Astrocyte (in vitro differentiated cells and primary cell): Measurements from ENCODE around the gene GRIN2A.

Experiments used
- EZH2 ChIP-seq: IDR thresholded peaks from 2 replicates; pipeline ENCODE4 v1.6.1; 2012; ENCODE audit warnings: mild to moderate bottlenecking, low read length, inconsistent platforms; ENCODE audit not compliant: insufficient read depth
- TF ChIP-seq, protein P1 (sequence below): IDR thresholded peaks from 2 replicates; pipeline ENCODE4 v1.5.1; 2011; ENCODE audit warnings: low read depth, mild to moderate bottlenecking, inconsistent platforms, low read length, moderate library complexity; ENCODE audit not compliant: insufficient read depth

DNA sequence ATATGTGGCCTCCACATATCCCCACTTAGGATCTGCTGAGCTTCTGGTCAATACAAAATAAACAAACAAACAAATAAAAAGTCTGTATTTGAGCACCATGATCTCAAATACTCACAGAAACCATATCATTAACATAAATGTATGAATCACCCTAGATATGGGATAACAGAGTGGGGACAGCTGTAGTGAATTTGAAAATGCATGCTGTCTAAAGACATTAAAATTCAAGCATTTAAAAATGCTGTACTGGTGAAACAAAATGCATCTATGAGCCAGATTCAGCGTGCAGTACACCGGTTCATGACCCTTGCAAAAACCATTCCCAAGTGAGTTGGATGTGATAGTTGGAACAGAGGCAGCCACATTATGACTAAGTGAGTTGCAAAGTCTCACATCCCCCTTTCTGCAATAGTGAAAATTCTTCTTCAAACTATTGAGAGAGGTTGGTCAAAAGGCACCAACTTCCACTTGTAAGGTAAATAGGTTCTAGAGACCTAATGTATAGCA, 12.3 kb downstream of the GRIN2A start:
- TF ChIP-seq, protein P1, sequence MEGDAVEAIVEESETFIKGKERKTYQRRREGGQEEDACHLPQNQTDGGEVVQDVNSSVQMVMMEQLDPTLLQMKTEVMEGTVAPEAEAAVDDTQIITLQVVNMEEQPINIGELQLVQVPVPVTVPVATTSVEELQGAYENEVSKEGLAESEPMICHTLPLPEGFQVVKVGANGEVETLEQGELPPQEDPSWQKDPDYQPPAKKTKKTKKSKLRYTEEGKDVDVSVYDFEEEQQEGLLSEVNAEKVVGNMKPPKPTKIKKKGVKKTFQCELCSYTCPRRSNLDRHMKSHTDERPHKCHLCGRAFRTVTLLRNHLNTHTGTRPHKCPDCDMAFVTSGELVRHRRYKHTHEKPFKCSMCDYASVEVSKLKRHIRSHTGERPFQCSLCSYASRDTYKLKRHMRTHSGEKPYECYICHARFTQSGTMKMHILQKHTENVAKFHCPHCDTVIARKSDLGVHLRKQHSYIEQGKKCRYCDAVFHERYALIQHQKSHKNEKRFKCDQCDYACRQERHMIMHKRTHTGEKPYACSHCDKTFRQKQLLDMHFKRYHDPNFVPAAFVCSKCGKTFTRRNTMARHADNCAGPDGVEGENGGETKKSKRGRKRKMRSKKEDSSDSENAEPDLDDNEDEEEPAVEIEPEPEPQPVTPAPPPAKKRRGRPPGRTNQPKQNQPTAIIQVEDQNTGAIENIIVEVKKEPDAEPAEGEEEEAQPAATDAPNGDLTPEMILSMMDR, result no peak
- TF ChIP-seq EZH2, result no peak
